Coronary artery (tissue), 2 donors: ENCODE results near the gene LEO1.

ENCODE experiments used
- DNase-seq: peaks from one replicate; pipeline ENCODE4 v3.0.0-alpha.2; 2017; ENCODE audit warnings: low spot score
- H3K27ac ChIP-seq, 2 donors: fragments of 200-600 bp; sonication (generic); one replicate each; pipeline ENCODE4 v1.5.1; 2016 to 2019
- H3K4me3 ChIP-seq: fragments of 200-600 bp; sonication (generic); 2 replicates; pipeline ENCODE4 v1.5.1; 2016; ENCODE audit warnings: mild to moderate bottlenecking, moderate library complexity
- TF ChIP-seq, protein P1 (sequence below): fragments of 200-600 bp; sonication (generic); IDR thresholded peaks from one replicate; pipeline ENCODE4 v1.5.1; 2019; ENCODE audit warnings: antibody characterized with exemption

Gene LEO1

DNA sequence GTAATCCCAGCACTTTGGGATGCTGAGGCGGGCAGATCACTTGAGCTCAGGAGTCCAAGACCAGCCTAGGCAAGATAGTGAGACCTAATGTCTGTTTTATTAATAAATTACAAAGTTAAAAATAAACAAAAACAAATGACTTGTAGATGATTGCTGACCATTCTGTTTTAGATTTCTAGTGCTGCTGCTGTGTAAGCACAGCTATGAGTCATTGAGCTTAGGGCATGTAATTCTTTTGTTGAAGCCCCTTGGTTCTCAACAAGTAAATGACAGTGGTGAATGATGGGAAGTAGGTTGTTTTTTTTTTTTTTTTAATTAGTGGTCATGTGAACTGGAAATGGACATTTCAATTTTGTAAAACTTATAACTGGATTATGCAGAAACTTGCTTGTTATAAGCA lies 63.3 kb downstream of the LEO1 start:
- Histone ChIP-seq H3K27ac (no peak overlapping the region), H3K4me3 (no peak overlapping the region)
- no peak for DNase-seq
- TF ChIP-seq, protein P1, sequence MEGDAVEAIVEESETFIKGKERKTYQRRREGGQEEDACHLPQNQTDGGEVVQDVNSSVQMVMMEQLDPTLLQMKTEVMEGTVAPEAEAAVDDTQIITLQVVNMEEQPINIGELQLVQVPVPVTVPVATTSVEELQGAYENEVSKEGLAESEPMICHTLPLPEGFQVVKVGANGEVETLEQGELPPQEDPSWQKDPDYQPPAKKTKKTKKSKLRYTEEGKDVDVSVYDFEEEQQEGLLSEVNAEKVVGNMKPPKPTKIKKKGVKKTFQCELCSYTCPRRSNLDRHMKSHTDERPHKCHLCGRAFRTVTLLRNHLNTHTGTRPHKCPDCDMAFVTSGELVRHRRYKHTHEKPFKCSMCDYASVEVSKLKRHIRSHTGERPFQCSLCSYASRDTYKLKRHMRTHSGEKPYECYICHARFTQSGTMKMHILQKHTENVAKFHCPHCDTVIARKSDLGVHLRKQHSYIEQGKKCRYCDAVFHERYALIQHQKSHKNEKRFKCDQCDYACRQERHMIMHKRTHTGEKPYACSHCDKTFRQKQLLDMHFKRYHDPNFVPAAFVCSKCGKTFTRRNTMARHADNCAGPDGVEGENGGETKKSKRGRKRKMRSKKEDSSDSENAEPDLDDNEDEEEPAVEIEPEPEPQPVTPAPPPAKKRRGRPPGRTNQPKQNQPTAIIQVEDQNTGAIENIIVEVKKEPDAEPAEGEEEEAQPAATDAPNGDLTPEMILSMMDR = no peak

DNA sequence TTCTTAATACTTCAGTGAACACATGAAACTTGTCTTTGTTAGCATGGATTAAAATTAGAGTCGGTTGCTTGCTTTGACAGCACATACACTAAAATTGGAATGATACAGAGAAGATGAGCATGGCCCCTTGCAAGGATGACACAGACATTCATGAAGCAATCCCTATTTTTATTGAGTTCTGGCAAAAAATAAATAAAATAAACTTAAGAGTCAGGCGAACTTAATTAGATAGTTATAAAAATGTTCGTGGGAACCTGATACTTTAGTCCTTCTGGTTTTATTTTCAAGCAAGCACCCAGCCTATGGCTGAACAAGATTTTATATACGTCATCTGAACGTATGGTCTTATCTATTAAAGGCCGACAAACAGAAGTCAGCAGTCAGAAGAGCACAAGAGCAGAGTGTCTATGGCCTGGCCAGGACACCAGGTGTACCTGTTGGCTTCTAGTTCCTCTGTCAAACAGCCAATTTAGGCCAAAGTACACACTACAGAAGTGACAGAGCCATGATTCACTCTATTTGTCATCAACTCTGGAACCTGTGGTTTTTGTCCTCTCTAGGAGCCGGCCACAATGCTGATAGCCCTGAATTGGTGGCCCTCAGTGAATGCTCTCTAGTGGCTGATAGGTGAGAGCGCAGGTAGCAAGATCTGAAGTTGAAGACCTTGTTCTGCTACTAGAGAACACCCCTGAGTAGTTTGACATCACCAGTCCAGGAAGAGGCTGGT lies 64.3 kb downstream of the LEO1 start:
- Histone ChIP-seq H3K4me3 (no peak overlapping the region), H3K27ac (no peak overlapping the region)
- DNase-seq = no peak
- TF ChIP-seq, protein P1 = no peak

DNA sequence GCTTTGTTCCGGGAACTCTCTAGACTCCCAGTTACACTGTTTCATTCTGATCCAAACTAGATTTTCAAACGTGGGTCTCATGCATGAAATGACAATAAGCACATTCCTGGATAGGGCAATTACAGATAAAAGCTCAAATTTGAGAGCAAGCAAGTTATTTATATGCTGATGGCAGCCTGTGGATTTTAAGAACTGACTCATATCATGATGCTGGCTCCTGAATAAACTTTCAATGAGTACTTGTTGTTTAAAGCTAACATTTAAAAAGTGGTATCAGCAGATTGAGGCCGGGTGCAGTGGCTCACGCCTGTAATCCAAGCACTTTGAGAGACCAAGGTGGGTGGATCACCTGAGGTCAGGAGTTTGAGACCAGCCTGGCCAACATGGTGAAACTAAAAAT lies 66.6 kb downstream of the LEO1 start:
- no peak for DNase-seq
- TF ChIP-seq, protein P1 = no peak
- Histone ChIP-seq H3K27ac (no peak overlapping the region), H3K4me3 (no peak overlapping the region)

DNA sequence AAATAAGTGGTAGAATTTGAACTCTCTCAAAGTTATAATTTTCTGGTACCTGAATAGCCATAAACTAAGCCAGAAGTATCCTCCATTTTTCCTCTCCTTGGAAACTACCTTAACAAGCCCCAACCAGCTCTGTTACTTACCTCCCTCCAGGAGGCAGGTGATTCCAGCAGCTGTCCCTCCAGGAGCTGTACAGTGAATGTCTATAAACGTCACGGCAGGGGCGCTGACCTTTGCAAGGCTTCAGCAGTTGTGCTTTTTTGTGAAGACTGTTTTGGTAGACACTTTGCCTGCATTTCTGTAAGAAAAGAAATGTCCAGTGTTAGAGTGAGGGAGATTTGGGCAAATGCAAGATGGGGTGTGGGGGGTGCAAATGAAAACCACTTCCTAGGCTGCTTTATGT lies 67.2 kb downstream of the LEO1 start:
- DNase-seq = no peak
- no peak overlapping the region for H3K4me3 ChIP-seq
- TF ChIP-seq, protein P1 = no peak
- H3K27ac ChIP-seq = no peak overlapping the region

DNA sequence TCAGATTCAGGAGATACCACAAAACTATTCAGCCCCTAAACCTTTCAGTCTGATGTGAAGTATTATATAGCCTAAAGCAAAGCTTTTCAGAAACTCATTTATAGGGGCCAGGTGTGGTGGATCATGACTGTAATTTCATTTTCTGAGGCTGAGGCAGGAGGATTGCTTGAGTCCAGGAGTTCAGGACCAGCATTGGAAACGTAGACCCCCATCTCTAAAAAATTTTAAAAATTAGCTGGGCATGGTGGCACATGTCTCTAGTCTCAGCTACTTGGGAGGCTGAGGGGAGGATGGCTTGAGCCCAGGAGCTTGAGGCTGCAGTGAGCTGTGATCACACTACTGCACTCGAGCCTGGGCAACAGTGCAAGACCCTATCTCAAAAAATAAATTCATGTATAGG lies 82.1 kb downstream of the LEO1 start:
- no peak for DNase-seq
- TF ChIP-seq, protein P1 = no peak
- H3K4me3 ChIP-seq = no peak overlapping the region
- no peak overlapping the region for H3K27ac ChIP-seq

DNA sequence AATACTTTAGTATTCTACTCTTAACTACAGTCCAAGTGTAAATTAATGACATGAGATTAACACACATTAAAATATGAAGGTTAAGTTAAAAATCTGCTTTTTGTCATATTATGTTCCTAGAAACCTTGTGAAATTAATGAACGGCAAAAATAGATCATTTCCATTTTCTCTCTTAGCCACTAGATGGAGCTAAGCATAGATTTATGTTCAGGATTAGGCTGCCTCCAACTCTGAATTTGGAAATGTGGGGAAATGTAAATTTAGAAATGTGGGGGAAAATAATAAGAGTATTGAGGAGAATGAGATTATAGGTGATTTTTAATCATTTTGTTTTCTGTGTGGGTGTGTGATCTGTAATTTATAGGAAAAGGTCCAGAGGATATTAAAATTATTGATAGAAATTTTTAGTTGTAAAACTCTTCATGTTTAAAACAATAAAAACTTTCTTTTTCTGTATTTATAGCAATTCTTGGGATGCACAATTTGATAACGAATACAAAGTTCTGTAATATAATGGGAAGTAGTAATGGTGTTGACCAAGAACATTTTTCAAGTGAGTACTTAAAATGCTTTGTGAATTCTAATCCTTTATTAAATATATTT lies 82.9 kb downstream of the LEO1 start:
- Histone ChIP-seq H3K4me3 (no peak overlapping the region), H3K27ac (no peak overlapping the region)
- no peak for DNase-seq
- TF ChIP-seq, protein P1 = peak; percentile 30
